ENCODE data around the gene CORO1C.

DNA sequence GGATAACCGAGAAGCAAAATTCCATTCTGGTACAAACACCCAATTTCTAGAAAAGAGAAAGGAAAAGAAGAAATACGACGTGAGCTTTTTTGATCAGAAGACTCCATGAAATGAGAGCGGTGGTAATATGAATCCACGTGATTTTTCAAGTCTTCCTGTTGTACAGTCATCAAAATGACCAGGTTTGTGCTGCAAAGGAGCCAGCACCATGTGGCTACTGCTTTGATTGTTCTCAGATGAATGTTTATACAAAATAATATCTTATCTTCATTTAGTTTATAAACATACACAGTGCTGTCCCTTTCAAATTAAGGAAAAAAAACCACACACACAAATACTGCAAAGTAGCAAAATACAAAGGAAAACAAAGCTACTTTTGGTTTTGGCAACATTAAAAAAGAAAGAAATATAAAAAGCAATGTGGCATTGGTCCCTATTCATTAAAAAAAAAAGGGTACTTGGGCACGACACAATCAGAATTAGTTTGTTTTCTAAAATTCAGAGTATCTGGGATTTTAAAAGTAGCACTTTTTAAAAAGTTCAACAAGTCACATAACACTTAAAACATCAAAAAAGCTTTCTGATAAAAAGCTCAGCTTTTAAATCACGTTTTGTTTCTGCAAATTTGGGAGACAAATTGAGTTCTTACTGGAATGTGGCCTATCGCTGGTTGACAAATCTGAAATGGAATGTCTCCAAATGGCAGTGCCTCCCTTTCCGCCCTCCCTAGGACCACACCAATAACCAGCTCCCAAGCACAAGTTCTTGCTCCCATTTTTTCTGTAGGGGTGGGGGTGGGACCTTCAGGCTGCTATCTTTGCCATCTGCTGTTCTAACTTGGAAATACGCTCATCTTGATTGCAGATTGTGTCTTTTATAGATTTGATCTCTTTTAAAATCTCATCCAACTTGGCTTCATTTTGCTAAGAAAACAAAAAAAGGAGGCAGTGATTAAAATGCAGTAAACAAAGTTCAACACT is 84.4 kb downstream of the CORO1C start:
- TF ChIP-seq, protein P1, sequence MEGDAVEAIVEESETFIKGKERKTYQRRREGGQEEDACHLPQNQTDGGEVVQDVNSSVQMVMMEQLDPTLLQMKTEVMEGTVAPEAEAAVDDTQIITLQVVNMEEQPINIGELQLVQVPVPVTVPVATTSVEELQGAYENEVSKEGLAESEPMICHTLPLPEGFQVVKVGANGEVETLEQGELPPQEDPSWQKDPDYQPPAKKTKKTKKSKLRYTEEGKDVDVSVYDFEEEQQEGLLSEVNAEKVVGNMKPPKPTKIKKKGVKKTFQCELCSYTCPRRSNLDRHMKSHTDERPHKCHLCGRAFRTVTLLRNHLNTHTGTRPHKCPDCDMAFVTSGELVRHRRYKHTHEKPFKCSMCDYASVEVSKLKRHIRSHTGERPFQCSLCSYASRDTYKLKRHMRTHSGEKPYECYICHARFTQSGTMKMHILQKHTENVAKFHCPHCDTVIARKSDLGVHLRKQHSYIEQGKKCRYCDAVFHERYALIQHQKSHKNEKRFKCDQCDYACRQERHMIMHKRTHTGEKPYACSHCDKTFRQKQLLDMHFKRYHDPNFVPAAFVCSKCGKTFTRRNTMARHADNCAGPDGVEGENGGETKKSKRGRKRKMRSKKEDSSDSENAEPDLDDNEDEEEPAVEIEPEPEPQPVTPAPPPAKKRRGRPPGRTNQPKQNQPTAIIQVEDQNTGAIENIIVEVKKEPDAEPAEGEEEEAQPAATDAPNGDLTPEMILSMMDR (IDR thresholded peaks at IDR 0.05; ENCODE audit: low read depth, low read length, missing input control): no peak
- TF ChIP-seq, protein P2, sequence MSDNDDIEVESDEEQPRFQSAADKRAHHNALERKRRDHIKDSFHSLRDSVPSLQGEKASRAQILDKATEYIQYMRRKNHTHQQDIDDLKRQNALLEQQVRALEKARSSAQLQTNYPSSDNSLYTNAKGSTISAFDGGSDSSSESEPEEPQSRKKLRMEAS (IDR thresholded peaks at IDR 0.05): no peak
- TF ChIP-seq, protein P3, sequence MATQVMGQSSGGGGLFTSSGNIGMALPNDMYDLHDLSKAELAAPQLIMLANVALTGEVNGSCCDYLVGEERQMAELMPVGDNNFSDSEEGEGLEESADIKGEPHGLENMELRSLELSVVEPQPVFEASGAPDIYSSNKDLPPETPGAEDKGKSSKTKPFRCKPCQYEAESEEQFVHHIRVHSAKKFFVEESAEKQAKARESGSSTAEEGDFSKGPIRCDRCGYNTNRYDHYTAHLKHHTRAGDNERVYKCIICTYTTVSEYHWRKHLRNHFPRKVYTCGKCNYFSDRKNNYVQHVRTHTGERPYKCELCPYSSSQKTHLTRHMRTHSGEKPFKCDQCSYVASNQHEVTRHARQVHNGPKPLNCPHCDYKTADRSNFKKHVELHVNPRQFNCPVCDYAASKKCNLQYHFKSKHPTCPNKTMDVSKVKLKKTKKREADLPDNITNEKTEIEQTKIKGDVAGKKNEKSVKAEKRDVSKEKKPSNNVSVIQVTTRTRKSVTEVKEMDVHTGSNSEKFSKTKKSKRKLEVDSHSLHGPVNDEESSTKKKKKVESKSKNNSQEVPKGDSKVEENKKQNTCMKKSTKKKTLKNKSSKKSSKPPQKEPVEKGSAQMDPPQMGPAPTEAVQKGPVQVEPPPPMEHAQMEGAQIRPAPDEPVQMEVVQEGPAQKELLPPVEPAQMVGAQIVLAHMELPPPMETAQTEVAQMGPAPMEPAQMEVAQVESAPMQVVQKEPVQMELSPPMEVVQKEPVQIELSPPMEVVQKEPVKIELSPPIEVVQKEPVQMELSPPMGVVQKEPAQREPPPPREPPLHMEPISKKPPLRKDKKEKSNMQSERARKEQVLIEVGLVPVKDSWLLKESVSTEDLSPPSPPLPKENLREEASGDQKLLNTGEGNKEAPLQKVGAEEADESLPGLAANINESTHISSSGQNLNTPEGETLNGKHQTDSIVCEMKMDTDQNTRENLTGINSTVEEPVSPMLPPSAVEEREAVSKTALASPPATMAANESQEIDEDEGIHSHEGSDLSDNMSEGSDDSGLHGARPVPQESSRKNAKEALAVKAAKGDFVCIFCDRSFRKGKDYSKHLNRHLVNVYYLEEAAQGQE (IDR thresholded peaks at IDR 0.05): no peak
- no peak for TF ChIP-seq TAF1 (conservative IDR thresholded peaks at IDR 0.05)
- no peak for TF ChIP-seq SP1 (IDR thresholded peaks at IDR 0.05)
- no peak for TF ChIP-seq RAD21 (IDR thresholded peaks at IDR 0.05)
- TF ChIP-seq FOXA1 (IDR thresholded peaks at IDR 0.05): no peak
- TF ChIP-seq JUND (IDR thresholded peaks at IDR 0.05): no peak
- TF ChIP-seq, protein P4, sequence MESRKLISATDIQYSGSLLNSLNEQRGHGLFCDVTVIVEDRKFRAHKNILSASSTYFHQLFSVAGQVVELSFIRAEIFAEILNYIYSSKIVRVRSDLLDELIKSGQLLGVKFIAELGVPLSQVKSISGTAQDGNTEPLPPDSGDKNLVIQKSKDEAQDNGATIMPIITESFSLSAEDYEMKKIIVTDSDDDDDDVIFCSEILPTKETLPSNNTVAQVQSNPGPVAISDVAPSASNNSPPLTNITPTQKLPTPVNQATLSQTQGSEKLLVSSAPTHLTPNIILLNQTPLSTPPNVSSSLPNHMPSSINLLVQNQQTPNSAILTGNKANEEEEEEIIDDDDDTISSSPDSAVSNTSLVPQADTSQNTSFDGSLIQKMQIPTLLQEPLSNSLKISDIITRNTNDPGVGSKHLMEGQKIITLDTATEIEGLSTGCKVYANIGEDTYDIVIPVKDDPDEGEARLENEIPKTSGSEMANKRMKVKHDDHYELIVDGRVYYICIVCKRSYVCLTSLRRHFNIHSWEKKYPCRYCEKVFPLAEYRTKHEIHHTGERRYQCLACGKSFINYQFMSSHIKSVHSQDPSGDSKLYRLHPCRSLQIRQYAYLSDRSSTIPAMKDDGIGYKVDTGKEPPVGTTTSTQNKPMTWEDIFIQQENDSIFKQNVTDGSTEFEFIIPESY (IDR thresholded peaks at IDR 0.05): no peak
- no peak for TF ChIP-seq RXRA (IDR thresholded peaks at IDR 0.05)
- no peak for TF ChIP-seq NR2F2 (IDR thresholded peaks at IDR 0.05)
- TF ChIP-seq YY1 (IDR thresholded peaks at IDR 0.05): no peak

Data from liver (tissue), 3 donors.